Omental fat pad (tissue), 4 donors: ENCODE data around the gene DHX9. TPM values are rescaled to one million over a fixed set of nuclear protein-coding genes. Genes with fewer than 3 reads are reported as not detected.

Experiments
- ATAC-seq: fragments of 150-250 bp; one replicate; pipeline ENCODE4 v1.9.1; 2016; ENCODE audit warnings: mild to moderate bottlenecking, moderate library complexity; ENCODE audit not compliant: low FRiP score
- DNase-seq: peaks from one replicate; pipeline ENCODE4 v3.0.0-alpha.2; 2019; ENCODE audit warnings: low spot score
- total RNA-seq, 4 donors: library from RNA; depleted of rRNA; stranded (reverse); fragments of >200 nt; gene quantifications; one replicate each; pipeline ENCODE4 v1.1.0, GENCODE V29; 2016
- TF ChIP-seq, protein P1 (sequence below), 3 donors: fragments of 450-650 bp; IDR thresholded peaks; one replicate each; pipeline ENCODE4 v1.5.1; 2016 to 2017; ENCODE audit warnings: antibody characterized with exemption in 3 of 3, mild to moderate bottlenecking in 3 of 3, moderate library complexity in 2 of 3

The DHX9 gene
- total RNA-seq, 4 donors from 2014 or later = 79.7 to 135 (median 88.8) TPM

DNA sequence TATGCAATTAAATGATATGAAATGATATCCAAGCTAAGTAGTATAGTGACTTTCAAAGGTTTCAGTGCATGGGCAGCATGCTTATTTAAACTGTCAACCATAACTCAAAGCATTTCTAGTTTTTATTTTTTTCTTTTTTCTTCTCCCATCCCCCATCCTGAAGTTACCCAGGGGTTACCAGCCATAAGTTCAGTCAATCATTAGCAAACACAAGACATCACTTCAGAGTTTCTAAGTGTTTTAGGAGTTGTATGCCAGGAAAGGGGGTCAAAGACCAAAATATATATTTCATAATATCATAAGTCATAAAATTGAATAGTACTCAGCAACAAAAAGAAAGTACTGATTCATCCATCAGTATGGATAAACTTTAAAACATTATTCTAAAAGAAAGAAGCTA is 28.7 kb downstream of the DHX9 start:
- ATAC-seq (no peak), DNase-seq (no peak)
- TF ChIP-seq, protein P1, sequence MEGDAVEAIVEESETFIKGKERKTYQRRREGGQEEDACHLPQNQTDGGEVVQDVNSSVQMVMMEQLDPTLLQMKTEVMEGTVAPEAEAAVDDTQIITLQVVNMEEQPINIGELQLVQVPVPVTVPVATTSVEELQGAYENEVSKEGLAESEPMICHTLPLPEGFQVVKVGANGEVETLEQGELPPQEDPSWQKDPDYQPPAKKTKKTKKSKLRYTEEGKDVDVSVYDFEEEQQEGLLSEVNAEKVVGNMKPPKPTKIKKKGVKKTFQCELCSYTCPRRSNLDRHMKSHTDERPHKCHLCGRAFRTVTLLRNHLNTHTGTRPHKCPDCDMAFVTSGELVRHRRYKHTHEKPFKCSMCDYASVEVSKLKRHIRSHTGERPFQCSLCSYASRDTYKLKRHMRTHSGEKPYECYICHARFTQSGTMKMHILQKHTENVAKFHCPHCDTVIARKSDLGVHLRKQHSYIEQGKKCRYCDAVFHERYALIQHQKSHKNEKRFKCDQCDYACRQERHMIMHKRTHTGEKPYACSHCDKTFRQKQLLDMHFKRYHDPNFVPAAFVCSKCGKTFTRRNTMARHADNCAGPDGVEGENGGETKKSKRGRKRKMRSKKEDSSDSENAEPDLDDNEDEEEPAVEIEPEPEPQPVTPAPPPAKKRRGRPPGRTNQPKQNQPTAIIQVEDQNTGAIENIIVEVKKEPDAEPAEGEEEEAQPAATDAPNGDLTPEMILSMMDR (IDR thresholded peaks at IDR 0.05) = no peak

DNA sequence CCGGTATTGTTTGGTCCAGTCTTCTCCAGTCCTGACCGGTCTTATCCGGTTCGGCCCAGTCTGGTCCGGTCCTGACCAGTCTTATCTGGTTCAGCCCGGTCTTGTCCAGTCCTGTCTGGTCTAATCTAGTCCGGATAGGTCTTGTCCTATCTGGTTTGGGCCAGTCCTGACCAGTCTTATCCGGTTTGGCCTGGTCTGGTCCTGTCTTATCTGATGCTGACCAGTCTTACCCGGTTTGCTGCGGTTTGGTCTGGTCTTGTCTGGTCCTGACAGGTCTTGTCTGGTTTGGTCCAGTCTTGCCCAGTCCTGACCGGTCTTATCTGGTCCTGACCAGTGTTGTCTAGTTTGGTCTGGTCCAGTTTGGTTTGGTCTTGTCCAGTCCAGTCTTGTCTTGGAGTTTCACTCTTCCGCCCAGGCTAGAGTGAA is 30.1 kb downstream of the DHX9 start:
- TF ChIP-seq, protein P1 (IDR thresholded peaks at IDR 0.05) = no peak
- ATAC-seq (peak; percentile 18), DNase-seq (no peak)

DNA sequence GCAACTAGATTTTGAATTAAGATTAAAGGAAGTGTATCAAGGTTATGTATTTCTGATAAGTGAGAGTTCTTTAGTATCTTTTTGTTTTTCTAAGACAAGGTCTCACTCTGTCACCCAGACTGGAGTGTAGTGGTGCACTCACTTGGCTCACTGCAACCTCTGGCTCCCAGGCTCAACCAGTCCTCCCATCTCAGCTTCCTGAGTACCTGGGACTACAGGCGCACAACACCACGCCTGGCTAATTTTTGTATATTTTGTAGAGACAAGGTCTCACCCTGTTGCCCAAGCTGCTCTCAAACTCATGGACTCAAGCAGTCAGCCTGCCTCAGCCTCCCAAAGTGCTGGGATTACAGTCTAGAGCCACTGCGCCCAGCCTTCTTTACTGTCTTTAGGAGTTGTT is 33.7 kb downstream of the DHX9 start:
- ATAC-seq (no peak), DNase-seq (no peak)
- TF ChIP-seq, protein P1 (IDR thresholded peaks at IDR 0.05) = no peak

DNA sequence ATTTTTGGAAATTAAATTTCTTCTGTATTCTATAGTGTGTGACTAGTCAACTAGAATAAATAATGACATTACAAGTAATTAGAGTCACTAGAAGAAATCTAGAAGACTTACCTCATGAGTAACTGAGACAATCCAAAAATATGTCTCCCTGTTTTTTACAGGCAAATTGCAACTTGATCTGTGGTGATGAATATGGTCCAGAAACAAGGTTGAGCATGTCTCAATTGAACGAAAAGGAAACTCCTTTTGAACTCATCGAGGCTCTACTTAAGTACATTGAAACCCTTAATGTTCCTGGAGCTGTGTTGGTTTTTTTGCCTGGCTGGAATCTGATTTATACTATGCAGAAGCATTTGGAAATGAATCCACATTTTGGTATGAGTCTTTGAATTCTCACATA is 36.7 kb downstream of the DHX9 start:
- no peak for ATAC-seq
- TF ChIP-seq, protein P1 (IDR thresholded peaks at IDR 0.05) = no peak
- no peak for DNase-seq

DNA sequence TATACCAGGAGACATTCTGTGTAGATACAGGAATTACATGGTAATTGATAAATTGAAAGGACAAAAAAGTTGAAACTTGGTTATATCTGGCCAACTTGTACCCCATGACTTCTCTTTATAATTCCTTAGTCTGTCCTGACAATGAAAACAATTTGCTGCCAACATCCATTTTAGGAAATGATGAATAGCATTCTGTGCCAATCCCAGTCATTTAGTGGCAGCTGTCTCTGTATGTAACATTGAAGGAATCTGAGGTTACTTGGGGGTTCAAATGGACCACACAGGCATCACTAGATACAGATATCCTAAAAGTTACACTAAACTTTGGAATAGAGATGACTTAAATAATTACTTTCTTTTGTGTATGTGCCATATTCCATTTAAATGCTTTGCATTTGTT is 38.2 kb downstream of the DHX9 start:
- DNase-seq = no peak
- no peak for ATAC-seq
- TF ChIP-seq, protein P1 (IDR thresholded peaks at IDR 0.05) = no peak

DNA sequence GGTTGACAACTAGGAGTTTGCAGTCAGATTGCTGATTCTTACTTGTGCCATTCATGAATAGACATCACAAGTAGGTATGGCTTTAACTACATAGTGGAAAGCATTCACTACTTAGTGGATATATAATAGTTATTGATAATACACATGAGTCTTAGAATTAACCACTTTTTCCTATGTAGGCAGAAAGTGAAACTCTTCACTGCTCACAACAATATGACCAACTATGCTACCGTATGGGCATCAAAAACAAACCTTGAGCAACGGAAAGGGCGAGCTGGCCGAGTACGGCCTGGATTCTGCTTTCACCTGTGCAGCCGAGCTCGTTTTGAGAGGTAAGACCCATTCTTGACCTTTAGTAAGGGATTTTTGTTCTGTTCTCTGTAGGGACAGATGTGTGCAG is 38.7 kb downstream of the DHX9 start:
- DNase-seq = no peak
- TF ChIP-seq, protein P1 (IDR thresholded peaks at IDR 0.05) = no peak
- ATAC-seq = no peak

DNA sequence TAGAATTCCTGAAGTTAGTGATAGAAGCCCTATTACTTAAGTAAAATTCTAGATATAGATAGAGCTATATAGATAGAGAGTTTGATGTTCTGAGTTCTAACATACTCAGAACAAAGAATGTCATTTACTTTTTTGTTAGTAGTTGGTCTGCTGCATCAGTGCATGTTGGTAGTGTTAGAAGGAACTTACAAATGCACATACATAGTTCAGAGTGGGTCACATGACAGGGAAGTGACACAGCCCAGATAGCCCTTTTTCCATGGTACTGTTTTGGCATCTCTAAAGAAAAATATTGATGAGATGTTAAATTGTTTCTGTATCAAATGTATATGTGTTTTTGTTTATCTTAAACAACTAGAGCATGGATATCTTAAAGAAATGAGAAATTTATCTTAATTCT is 45.7 kb downstream of the DHX9 start:
- TF ChIP-seq, protein P1 (IDR thresholded peaks at IDR 0.05) = no peak
- ATAC-seq (no peak), DNase-seq (no peak)
